ENCODE measurements around the gene ARHGEF4.
"Not testable (repeated sequence)": the region's sequence is repeated elsewhere in the genome, so short reads cannot be mapped to it uniquely, and the experiment has no call there.

ARHGEF4 gene

GRCh38 chr2:130892793-130893785, 56.4 kb downstream of the ARHGEF4 start:
- no peak overlapping the region for H3K4me3 ChIP-seq (ENCODE audit: low read depth, low read length)
- no peak for TF ChIP-seq CTCF (IDR thresholded peaks at IDR 0.05; ENCODE audit: insufficient read depth, low read depth, low read length, missing control alignments)
- no peak for DNase-seq (ENCODE audit: low read depth)

GRCh38 chr2:130894326-130894942, 57.7 kb downstream of the ARHGEF4 start:
- no peak for DNase-seq (ENCODE audit: low read depth)

GRCh38 chr2:130896813-130897212, 60.1 kb downstream of the ARHGEF4 start:
- no peak for TF ChIP-seq CTCF (IDR thresholded peaks at IDR 0.05; ENCODE audit: insufficient read depth, low read depth, low read length, missing control alignments)
- H3K4me3 ChIP-seq (ENCODE audit: low read depth, low read length): no peak overlapping the region
- no peak for DNase-seq (ENCODE audit: low read depth)

More at GRCh38 chr2:130894326-130894942, 57.7 kb downstream of the ARHGEF4 start:
- TF ChIP-seq CTCF (IDR thresholded peaks at IDR 0.05; ENCODE audit: insufficient read depth, low read depth, low read length, missing control alignments): no peak
- H3K4me3 ChIP-seq (ENCODE audit: low read depth, low read length): no peak overlapping the region

- H3K4me3 ChIP-seq (ENCODE audit: low read depth, low read length): no peak overlapping the region
- DNase-seq (ENCODE audit: low read depth): no peak
- TF ChIP-seq CTCF (IDR thresholded peaks at IDR 0.05; ENCODE audit: insufficient read depth, low read depth, low read length, missing control alignments): no peak
These were observed 61.8 kb downstream of the ARHGEF4 start for GRCh38 chr2:130898553-130898952.

- no peak for DNase-seq (ENCODE audit: low read depth)
- no peak overlapping the region for H3K4me3 ChIP-seq (ENCODE audit: low read depth, low read length)
- TF ChIP-seq CTCF (IDR thresholded peaks at IDR 0.05; ENCODE audit: insufficient read depth, low read depth, low read length, missing control alignments): no peak
These were observed 62.6 kb downstream of the ARHGEF4 start for GRCh38 chr2:130899306-130899705.

- no peak overlapping the region for H3K4me3 ChIP-seq (ENCODE audit: low read depth, low read length)
- TF ChIP-seq CTCF (IDR thresholded peaks at IDR 0.05; ENCODE audit: insufficient read depth, low read depth, low read length, missing control alignments): no peak
- DNase-seq (ENCODE audit: low read depth): no peak
These were observed 64.3 kb downstream of the ARHGEF4 start for GRCh38 chr2:130901061-130901460.

GRCh38 chr2:130901626-130902025, 64.9 kb downstream of the ARHGEF4 start:
- not testable (repeated sequence) for DNase-seq (ENCODE audit: low read depth)

More at GRCh38 chr2:130901626-130902025, 64.9 kb downstream of the ARHGEF4 start:
- H3K4me3 ChIP-seq (ENCODE audit: low read depth, low read length): not testable (repeated sequence)
